GM21717 (cell line): ENCODE measurements around the gene PRPF19.

Source experiments
- ATAC-seq: cut with Tn5 transposase; IDR thresholded peaks from one replicate; pipeline ENCODE4 v1.9.1; 2021; ENCODE audit warnings: mild to moderate bottlenecking, moderate library complexity; ENCODE audit not compliant: unreplicated experiment

Gene PRPF19

GRCh38 chr11:60862171-60862570 lies 44.2 kb downstream of the PRPF19 start:
- ATAC-seq: no peak

DNA sequence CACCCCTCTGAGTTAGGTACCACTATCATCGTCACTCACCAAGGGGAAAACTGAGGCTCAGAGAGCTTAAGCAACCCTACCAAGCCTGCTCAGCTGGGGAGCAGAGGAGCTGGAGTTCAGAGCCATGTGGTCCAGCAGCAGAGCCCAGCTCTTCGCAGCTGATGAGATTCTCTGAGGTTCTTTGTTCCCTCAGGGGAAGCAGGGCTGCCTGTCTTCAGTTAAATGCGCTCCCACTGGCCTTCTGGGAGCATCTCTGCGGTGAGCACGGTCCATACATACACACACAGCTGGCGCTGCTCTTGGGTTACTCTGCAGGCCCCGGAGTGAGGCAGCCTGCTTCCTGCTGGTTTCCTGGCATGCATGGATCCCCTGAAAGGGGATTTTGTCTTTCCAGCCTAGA lies 45.4 kb downstream of the PRPF19 start:
- no peak for ATAC-seq

DNA sequence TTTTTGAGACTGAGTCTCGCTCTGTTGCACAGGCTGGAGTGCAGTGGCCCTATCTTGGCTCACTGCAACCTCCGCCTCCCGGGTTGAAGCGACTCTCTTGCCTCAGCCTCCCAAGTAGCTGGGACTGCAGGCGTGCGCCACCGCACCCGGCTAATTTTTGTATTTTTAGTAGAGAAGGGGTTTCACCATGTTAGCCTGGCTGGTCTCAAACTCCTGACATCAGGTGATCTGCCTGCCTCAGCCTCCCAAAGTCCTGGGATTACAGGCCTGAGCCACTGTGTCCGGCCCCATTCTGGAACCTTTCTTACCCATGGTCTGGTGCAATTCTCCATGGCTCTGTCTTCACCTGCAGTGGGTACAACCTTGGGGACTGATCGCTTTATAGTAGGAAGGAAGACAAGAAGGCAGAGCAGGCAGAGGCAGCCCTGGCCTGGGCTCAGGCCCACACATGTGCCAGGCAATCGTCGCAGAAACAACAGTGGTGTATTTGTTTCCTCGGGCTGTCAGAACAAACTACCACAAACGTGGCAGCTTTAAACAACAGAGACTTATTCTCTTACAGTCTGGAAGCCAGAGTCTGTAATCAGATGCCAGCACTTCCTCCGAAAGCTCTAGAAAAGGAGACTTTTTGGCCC lies 46.7 kb downstream of the PRPF19 start:
- no peak for ATAC-seq

- ATAC-seq: no peak
Measured at GRCh38 chr11:60858731-60859464, 47.5 kb downstream of the PRPF19 start.

DNA sequence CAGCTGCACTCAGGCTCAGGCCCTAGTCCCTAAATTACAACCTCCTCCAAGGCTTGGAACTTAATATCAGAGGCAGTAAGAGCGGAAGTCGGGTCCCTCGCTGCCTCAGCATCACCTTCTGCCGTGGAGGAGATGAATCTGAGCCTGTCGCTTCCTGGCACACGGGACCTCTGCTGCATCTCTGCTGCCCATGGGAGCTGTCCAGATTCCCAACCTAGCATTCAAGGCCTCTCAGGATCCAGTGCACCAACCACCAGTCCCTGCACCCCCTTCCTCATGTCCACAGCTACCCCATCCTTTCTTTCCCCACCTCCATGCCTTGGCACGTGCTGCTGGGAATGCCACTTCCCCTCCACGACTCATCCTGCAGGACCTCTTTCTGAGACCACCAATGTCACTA lies 48.1 kb downstream of the PRPF19 start:
- no peak for ATAC-seq

- ATAC-seq: no peak
Measured at GRCh38 chr11:60857378-60858232, 48.8 kb downstream of the PRPF19 start.

GRCh38 chr11:60855726-60856633 lies 50.4 kb downstream of the PRPF19 start, which contains the start of gene PTGDR2:
PTGDR2 (minus strand) TSS chr11:60855950; CDS start chr11:60853722, 2,228 bp downstream.
- no peak for ATAC-seq

DNA sequence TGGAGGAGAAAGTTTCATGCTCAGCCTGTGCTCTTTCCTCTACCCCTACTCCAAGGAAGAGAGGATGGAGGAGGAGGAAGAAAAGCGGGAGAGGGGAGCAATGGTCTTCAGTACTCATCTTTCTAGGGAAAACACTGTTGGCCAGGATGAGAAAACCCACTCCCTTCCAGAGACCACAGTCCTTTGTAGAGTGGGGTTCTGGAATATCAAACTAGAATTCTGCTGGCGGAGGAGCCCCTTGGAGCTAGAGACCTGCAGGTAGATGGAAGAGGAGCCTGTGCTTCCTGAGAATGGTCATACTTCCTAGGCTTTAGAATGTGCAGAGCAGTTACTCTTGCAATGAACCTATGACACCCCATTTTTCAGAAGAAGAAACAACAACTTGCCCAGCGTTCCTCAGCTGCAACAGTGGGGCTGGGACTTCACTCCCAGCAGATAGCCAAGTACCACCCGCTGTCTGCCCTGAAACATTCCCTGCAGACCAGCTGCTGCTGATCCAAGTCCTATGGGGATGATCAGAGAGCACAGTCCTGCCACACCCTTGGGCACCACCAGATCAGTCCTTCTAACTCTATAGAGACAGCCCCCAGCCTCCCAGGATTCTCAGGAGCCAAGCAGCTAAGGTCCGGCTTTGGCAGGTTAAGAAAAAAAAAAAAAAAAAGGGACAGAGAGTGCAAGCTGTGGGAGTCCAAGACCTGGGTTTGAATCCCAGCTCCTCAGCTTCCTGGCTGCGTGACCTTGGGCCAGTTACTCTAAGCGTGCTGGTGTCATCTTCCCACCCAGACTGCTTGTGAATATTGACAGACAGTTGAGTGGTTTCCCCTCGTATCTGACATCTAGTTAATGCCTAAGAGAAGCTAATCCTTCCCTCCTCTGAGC lies 51.3 kb downstream of the PRPF19 start:
- ATAC-seq: no peak

- no peak for ATAC-seq
Measured at GRCh38 chr11:60854140-60854846, 52.1 kb downstream of the PRPF19 start.

- no peak for ATAC-seq
Measured at GRCh38 chr11:60852982-60853950, 53.1 kb downstream of the PRPF19 start.

GRCh38 chr11:60852117-60852981 lies 54.0 kb downstream of the PRPF19 start:
- no peak for ATAC-seq

- ATAC-seq: no peak
Measured at GRCh38 chr11:60851327-60852104, 54.9 kb downstream of the PRPF19 start.

DNA sequence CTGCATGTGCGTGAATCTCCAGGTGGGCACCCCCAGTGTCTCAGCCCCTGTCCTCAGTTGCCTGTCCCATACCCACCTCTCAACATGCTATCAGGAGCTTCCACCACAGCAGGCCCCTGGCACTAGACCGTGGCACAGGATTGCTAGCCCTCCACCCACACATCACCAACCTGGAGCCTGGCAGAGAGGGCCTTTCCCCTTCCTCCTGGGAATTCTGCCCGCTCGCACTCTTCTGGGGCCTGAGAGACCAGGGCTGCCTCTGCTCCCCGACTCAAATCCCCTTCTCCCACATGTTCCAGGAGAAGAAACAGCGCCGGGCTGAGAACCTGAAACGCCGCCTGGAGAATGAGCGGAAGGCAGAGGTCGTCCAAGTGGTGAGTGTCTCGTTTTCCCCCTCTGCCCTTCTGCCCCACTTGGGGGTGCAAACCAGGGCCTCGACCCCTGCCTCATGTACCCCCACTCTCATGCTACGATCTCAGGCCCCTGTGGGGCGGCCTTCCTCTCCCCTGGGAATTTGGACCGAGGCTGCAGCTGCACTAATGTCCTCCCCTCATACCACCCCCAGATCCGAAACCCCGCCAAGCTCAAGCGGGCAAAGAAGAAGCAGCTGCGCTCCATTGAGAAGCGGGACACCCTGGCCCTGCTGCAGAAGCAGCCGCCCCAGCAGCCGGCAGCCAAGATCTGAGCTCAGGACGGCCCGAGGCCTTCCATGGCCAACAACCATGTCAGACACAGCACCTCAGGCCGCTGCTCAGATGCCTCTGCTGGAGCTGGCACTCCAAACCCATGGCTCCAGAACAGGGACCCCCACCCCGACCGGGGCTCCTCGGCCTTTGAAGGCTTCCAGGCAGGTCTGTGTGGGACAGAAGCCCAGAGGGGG lies 56.5 kb downstream of the PRPF19 start:
- ATAC-seq: no peak

GRCh38 chr11:60848714-60849151 lies 57.7 kb downstream of the PRPF19 start:
- no peak for ATAC-seq

GRCh38 chr11:60847896-60848295 lies 58.5 kb downstream of the PRPF19 start:
- ATAC-seq: no peak
